NCI-H524 (cell line): ENCODE results near the gene RASEF.
A peak's percentile ranks its signal among the peaks of the same experiment; 100 is the strongest.
"Not testable (repeated sequence)": the region's sequence is repeated elsewhere in the genome, so short reads cannot be mapped to it uniquely, and the experiment has no call there.

Source experiments
- DNase-seq, 2 experiments: peaks; one replicate each; lab custom pipeline; 2025; lab: John Stamatoyannopoulos, UW

RASEF gene

DNA sequence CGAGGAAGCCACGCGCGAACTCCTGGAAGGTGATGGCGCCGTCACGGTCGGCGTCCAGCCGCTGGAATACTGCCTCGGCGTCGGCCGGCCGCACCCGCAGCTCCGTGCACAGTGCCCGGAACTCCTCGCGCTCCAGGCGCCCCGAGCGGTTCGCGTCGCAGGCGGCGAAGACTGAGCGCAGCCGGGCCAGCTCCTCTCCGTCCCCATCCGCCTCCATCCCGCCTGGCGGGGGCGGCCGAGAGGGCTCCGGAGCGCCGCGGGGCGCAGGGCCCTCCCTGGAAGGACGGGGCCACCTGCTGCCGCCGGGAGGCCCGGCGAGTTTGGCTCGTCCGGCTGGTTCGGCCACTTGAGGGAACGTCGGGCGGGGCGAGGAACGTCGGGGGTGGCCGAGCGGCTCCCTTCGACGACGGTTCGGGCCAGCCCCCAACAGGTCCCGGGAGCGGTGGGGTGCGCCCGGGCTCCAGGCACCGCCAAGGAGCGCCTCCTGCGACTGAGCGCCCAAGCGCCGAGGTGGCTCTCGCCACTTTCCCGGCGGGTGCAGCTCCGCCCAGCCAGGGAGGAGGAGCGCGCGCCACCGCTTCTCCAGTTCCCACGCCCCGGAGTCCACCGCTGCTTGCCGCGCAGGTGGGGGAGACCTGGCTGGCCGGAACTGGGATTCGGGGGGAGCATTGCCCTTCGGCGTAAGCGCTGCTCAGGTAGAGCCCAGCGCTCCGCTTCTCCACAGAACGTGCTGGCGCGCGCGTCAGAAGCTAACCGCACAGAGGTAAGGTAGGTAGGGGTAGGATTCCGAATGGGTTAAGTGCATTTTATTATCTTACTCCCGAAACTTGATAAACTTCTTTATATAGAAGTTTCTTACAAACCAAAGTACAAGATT is at the start of gene RASEF:
RASEF (minus strand) TSS at position 492 of the 877 bp plus-strand sequence; CDS start at position 217, 275 bp downstream.
- peak in 1 of 2 experiments; percentile 26 for DNase-seq

- no peak for DNase-seq
These were observed 48.2 kb upstream of the RASEF start for GRCh38 chr9:83111169-83111568.

DNA sequence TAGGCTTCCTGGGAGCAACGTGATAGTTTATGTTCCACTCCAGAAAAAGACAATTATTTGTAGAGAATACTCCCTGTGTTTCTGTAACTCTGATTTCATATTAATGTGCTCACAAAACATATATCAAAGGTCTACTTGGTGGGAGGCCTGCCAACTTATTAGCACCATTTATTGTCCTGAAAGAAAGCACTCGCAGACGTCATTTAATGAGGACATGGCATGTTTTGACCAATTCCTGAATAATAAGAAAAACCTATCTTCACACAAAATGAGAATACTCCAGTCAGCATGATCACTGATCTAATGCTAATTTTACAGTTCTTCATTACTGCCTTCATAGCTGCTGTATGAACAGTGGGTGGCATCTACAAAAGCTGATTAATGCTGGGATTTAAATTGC is 46.4 kb upstream of the RASEF start:
- no peak for DNase-seq

DNA sequence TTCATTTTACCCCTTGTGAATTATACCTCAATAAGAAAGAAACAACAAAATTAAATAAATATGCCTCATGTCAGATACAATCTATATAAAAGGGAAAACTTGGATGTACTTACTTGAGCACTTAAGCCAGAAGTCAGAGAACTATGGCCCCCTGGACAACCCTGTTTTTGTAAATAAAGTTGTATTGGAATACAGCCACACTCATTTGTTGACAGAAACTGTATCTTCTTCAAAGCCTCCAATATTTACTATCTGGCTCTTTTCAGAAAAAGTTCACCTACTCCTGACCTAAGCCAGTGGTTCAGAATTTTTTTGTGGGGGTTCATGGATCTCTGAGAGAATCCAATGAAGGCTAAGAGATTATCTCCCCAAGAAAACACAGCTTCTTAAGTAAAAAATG is 45.3 kb upstream of the RASEF start:
- no peak for DNase-seq

- DNase-seq = no peak
These were observed 43.8 kb upstream of the RASEF start for GRCh38 chr9:83106772-83107171.

GRCh38 chr9:83106263-83106662 is 43.3 kb upstream of the RASEF start:
- peak in 1 of 2 experiments; percentile 0 for DNase-seq

- no peak for DNase-seq
These were observed 34.7 kb upstream of the RASEF start for GRCh38 chr9:83097633-83098032.

DNA sequence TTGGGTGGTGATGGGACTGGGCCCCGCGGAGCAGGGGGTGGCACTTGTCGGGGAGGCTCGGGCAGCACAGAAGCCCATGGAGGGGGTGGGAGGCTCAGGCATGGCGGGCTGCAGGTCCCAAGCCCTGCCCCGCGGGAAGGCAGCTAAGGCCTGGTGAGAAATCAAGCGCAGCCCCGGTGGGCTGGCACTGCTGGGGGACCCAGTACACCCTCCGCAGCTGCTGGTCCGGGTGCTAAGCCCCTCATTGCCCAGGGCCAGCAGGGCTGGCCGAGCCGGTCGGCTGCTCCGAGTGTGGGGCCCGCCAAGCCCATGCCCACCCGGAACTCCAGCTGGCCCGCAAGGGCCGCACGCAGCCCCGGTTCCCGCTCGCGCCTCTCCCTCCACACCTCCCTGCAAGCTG is 30.4 kb upstream of the RASEF start:
- DNase-seq = not testable (repeated sequence)

DNA sequence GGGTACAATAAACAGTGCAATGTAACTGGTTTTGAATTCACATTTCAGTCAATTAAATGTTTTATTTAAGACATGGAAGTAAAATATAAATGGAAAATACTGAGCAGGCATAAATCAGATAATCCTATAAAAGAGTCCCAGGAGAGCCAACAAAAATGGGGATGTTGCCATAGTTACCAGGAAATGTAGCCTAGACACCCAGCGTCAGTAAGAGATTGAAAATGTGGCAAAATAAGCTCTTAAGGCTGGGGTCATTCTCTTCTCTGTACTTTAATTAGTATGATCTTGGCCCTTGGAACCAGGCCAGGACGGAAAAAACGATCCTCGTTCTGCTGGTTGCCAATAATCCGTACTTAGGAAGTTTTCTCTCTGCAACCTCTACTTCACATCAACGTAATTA is 18.9 kb upstream of the RASEF start:
- peak in 1 of 2 experiments; percentile 57 for DNase-seq

DNA sequence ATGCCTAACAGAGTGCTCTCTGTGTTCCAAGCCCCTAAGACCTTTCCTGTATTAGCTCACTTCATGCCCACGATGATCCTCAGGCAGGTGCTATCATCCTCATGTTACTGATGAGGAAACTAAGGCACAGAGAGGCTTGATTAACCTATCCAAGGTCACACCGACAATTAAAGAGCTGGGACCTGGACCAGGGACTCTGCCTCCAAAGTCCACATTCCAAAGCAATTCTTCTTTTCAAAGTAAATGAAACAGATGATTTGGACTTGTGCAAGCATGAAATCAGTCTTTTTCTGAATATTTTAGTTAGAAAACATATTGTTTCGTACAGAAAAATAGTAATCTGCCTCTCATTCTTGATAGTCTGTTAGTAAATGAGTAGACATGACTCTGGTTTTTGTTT is 18.1 kb upstream of the RASEF start:
- DNase-seq = no peak

DNA sequence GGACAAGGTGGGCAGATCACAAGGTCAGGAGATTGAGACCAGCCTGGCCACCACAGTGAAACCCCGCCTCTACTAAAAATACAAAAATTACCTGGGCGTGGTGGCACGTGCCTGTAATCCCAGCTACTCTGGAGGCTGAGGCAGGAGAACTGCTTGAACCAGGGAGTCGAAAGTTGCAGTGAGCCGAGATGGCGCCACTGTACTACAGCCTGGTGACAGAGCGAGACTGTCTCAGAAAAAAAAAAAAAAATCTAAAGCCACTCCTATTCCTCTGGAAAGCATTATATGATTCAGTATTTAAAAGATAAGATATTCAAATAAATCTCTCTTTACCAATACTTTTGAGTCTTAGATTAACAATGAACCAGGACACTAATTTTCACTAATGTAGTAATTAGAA is 13.0 kb upstream of the RASEF start:
- DNase-seq = not testable (repeated sequence)

DNA sequence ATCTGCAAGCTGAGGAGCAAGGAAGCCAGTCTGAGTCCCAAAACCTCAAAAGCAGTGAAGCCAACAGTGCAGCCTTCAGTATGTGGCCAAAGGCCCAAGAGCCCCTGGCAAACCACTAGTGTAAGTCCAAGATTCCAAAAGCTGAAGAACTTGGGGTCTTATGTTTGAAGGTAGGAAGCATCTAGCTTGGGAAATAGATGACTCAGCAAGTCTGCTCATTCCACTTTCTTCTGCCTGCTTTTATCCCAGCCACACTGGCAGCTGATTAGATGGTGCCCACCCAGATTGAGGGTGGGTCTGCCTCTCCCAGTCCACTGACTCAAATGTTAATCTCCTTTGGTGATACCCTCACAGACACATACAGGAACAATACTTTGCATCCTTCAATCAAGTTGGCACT is 9.6 kb upstream of the RASEF start:
- DNase-seq = not testable (repeated sequence)

GRCh38 chr9:83071626-83072025 is 8.7 kb upstream of the RASEF start:
- DNase-seq = no peak

GRCh38 chr9:83070261-83070660 is 7.3 kb upstream of the RASEF start:
- DNase-seq = no peak

DNA sequence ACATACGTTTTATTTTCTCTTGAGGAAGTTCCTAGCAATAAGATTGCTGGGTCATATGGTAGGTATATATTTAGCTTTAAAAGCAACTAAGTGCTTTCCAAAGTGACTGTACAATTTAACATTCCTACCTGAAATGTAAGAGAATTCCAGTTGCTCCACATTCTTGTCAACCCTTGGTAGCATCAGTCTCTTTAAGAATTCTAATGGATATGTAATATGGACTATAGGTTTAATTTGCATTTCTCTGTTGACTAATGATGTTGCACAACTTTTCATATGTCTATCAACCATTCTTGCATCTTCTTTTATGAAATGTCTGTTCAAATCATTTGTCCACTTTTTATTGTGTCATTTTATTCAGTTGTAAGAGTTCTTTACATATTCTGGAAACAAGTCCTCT is 6.7 kb upstream of the RASEF start:
- no peak for DNase-seq

GRCh38 chr9:83068414-83068813 is 5.5 kb upstream of the RASEF start:
- DNase-seq = no peak

GRCh38 chr9:83067579-83067978 is 4.6 kb upstream of the RASEF start:
- no peak for DNase-seq

- DNase-seq = no peak
These were observed 3.8 kb upstream of the RASEF start for GRCh38 chr9:83066771-83067170.

- DNase-seq = no peak
These were observed 2.3 kb upstream of the RASEF start for GRCh38 chr9:83065233-83065632.

DNA sequence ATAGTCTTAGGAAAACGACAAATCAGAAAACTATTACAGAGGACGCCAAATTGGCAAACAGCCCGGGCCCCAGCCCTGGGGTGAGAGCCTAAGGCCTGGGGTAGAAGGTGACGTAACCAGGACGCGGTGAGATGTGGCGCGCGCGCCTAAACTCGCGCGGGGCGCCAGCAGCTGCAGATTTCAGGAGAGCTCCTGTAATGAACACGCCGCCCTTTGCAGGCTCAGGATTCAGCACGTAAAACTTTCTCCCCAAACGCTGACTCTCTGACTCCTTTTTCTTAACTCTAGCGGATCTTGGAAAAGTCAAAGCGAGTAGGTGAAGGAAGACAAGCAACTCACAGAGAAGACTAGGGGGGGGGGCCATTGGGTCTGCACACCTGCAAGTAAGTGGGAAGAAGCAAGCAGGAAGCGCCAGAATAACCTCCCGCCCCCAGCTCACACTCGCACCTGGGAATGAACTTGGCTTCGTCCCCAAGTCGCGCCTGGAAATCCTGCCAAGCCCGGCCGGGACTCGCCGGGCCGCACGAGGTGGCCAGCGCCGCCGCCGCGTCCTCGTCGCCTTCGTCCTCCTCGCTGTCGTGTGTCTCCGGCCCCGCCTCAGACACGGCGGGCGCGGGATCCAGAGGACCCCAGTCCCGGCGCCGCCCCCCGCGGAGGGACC is 822 bp downstream of the RASEF start:
- peak in 1 of 2 experiments; percentile 6 for DNase-seq

- no peak for DNase-seq
These were observed 1.9 kb downstream of the RASEF start for GRCh38 chr9:83061036-83061435.

DNA sequence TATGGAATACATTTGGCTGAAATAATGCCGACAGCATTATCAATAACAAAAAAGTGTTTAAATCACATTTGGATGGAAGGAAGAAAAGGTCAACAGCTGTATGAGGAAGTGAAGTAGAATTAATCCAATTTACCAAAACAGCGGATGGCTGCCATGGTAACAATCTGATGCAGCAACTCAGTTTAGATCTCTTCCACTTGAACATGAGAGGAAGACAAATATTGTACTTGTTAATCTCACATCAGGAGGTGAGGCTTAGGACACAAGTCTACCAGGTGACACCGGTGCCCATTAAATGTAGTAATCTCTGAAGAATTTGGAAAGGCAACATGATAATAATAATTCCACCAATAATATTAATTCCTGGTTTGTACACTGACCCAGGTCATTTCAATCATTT is 2.4 kb downstream of the RASEF start:
- DNase-seq = peak; percentile 30 to 66

DNA sequence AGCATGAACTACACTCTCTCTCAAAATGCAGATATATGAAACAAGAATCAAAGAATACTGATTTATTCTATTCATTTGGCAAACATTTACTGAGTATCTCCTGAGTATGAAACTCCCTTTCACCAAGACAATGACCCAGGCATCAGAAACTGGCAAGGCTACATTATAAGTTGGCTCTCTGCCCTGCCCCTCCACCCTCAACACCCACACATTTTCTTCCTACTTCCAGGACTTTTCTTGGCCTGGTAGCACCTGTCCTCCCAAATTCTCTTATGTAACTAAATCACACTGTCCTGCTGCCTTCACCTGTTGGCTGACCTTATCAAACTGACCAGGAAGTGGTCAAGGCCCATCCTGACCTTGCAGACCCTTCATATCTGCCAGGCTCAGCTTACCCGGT is 3.5 kb downstream of the RASEF start:
- no peak for DNase-seq
